RWPE1 (cell line): ENCODE data around the gene CACNB3.

Experiments used
- CTCF ChIA-PET: fragments of 350-600 bp; sonication (Branson Sonifier 250); formaldehyde crosslinking; extraction: SDS; loops from one replicate; lab custom pipeline; 2021; lab: Yijun Ruan, JAX
- POLR2A ChIA-PET: fragments of 400-600 bp; formaldehyde crosslinking; extraction: SDS; loops from one replicate; lab custom pipeline; 2020; ENCODE audit warnings: antibody characterized with exemption; ENCODE audit not compliant: low non-redundant PET; lab: Yijun Ruan, JAX
- DNase-seq: peaks from one replicate; pipeline ENCODE4 v3.0.0; 2012; ENCODE audit warnings: low spot score
- H3K27ac ChIP-seq: fragments of 450-650 bp; 2 replicates; pipeline ENCODE4 v1.5.1; 2017
- TF ChIP-seq, protein P1 (sequence below): fragments of 450-650 bp; conservative IDR thresholded peaks from 2 replicates; pipeline ENCODE4 v1.5.1; 2017; ENCODE audit warnings: low read depth, mild to moderate bottlenecking

CACNB3 gene

DNA sequence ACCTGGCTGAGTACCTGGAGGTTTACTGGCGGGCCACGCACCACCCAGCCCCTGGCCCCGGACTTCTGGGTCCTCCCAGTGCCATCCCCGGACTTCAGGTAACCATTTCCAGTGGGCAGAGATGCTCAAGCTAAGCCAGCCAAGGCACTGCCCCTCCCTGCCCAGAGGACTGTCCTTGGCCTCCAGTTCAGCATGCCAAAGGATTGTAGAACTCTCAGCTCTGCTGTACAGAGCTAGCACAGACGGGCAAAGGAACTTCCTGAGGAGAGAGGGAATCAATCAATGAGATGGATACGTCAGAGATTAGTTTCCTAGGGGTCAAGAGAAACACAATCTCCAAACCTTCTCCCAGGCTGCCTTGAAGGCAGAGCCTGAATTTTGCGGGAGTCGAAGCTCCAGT is 8.7 kb downstream of the CACNB3 start:
- H3K27ac ChIP-seq, result peak overlapping the region; percentile 33
- ChIA-PET POLR2A (interaction anchor here (0.8 kb wide), 1 partner anchor 11 kb away, joined by 4 read pairs; no protein-coding TSS in a partner anchor), CTCF (interaction anchor here (0.5 to 2.7 kb wide), 4 partner anchors 12 to 131 kb away, joined by 3 to 24 read pairs (median 7); no protein-coding TSS in a partner anchor)
- TF ChIP-seq, protein P1, sequence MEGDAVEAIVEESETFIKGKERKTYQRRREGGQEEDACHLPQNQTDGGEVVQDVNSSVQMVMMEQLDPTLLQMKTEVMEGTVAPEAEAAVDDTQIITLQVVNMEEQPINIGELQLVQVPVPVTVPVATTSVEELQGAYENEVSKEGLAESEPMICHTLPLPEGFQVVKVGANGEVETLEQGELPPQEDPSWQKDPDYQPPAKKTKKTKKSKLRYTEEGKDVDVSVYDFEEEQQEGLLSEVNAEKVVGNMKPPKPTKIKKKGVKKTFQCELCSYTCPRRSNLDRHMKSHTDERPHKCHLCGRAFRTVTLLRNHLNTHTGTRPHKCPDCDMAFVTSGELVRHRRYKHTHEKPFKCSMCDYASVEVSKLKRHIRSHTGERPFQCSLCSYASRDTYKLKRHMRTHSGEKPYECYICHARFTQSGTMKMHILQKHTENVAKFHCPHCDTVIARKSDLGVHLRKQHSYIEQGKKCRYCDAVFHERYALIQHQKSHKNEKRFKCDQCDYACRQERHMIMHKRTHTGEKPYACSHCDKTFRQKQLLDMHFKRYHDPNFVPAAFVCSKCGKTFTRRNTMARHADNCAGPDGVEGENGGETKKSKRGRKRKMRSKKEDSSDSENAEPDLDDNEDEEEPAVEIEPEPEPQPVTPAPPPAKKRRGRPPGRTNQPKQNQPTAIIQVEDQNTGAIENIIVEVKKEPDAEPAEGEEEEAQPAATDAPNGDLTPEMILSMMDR, result no peak
- DNase-seq, result no peak

- POLR2A ChIA-PET, result interaction anchor here (0.5 to 0.8 kb wide), 2 partner anchors 12 to 15 kb away, joined by 4 to 6 read pairs; no protein-coding TSS in a partner anchor
- no peak for DNase-seq
- H3K27ac ChIP-seq, result peak overlapping the region; percentile 33
- TF ChIP-seq, protein P1, result no peak
- CTCF ChIA-PET, result interaction anchor here (0.5 to 2.7 kb wide), 4 partner anchors 13 to 131 kb away, joined by 3 to 24 read pairs (median 7); no protein-coding TSS in a partner anchor
Measured at GRCh38 chr12:48827513-48828096, 9.3 kb downstream of the CACNB3 start.

- ChIA-PET CTCF (interaction anchor here (0.6 to 2.7 kb wide), 2 partner anchors 13 to 190 kb away, joined by 4 to 24 read pairs; no protein-coding TSS in a partner anchor), POLR2A (no interaction called here)
- TF ChIP-seq, protein P1, result no peak
- peak overlapping the region; percentile 33 for H3K27ac ChIP-seq
- no peak for DNase-seq
Measured at GRCh38 chr12:48828293-48828692, 10.0 kb downstream of the CACNB3 start.

DNA sequence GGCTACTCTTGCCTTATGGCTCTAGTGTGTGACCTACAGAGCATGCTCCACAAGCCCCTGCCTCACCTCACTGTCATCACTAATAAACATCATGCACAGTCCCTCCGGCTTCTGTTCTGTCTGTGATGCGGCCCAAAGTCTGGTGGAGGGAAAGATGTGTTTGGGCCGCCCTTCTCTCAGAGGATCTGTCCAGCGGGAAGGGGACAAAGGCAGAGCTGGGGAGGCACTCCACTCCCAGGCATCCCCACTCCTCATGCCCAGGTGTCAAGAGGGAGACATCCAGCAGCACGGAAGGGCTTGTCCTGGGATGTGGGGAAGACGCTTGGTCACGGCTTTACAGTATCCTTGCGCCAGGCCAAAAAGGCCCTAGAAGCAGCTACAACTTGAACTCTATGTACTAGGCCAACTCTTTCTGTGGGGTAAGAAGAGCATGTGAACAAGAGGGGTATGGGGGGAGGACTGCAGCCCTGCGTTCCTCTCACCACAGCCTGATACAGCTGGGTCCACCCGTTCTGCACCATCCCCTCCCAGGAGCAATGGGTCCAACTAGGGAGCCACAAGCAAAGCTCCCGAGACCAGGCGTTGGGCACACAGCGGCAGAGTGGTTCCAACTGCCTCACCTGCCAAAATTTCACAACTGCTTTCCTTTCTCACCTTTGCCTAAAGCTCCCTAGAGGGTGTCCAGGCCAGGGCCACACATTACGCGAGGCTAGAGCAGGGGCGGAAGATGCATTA is 10.7 kb downstream of the CACNB3 start:
- TF ChIP-seq, protein P1, result no peak
- H3K27ac ChIP-seq, result peak overlapping the region; percentile 33
- DNase-seq, result no peak
- POLR2A ChIA-PET, result no interaction called here
- CTCF ChIA-PET, result interaction anchor here (2.7 kb wide), 1 partner anchor 14 kb away, joined by 24 read pairs; no protein-coding TSS in a partner anchor

- CTCF ChIA-PET, result interaction anchor here (0.6 kb wide), 1 partner anchor 104 kb away, joined by 5 read pairs; a partner anchor contains a TSS
- DNase-seq, result no peak
- H3K27ac ChIP-seq, result no peak overlapping the region
- TF ChIP-seq, protein P1, result no peak
- POLR2A ChIA-PET, result no interaction called here
Measured at GRCh38 chr12:48831257-48831656, 13.0 kb downstream of the CACNB3 start.

DNA sequence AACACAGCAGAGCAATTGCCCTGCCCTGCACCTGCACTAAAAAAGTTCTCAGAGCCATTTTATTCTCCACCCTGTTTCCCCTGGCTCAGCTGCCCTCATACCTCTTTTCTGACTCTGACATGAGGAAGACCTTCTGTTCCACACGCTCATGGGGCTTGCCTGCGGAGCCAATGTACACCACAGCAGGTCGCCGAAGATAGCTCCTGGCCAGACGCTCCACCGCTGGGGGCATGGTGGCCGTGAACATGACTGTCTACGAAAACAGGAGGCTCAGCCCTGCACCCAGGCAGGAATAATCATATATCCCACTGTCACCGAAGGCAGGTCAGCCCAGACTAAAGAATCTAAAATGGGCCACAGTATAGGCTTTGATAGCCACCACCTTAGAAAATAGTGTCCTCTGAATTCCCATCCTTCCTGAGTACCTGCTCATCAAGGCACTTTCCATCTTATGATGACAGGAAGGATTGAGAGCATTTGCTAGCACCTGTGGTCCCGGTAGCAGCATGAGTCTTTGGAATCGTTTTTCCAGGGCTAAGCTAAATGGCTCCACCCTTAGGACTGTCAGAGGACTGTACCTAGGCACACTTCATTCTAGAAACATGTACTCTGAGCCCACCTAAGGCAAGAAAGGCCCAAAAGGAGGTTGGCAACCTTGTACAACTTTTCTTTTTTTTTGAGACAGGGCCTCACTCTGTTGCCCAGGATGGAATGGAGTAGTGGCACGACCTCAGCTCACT is 14.2 kb downstream of the CACNB3 start:
- POLR2A ChIA-PET, result no interaction called here
- CTCF ChIA-PET, result interaction anchor here (0.6 to 0.9 kb wide), 2 partner anchors 13 to 17 kb away, joined by 3 to 4 read pairs; no protein-coding TSS in a partner anchor
- TF ChIP-seq, protein P1, result no peak
- DNase-seq, result no peak
- H3K27ac ChIP-seq, result no peak overlapping the region
